Fibroblast of skin of right quadriceps (primary cell): ENCODE measurements around the gene DPYD.

Experiments used
- DNase-seq: peaks from one replicate; pipeline ENCODE4 v3.0.0-alpha.2; 2013

Gene DPYD

DNA sequence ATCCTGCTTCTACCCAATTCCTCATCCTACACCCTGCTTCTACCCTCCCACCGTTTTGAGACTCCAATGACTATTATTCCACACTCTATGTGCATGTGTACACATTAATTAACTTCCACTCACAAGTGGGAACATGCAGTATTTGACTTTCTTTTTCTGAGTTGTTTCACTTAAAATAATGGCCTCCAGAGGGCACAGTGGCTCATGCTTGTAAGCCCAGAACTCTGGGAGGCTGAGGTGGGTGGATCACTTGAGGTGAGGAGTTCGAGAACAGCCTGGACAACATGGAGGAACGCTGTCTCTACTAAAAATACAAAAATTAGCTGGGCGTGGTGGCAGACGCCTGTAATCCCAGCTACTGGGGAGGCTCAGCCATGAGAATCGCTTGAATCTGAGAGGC lies 734.5 kb downstream of the DPYD start:
- DNase-seq: no peak

DNA sequence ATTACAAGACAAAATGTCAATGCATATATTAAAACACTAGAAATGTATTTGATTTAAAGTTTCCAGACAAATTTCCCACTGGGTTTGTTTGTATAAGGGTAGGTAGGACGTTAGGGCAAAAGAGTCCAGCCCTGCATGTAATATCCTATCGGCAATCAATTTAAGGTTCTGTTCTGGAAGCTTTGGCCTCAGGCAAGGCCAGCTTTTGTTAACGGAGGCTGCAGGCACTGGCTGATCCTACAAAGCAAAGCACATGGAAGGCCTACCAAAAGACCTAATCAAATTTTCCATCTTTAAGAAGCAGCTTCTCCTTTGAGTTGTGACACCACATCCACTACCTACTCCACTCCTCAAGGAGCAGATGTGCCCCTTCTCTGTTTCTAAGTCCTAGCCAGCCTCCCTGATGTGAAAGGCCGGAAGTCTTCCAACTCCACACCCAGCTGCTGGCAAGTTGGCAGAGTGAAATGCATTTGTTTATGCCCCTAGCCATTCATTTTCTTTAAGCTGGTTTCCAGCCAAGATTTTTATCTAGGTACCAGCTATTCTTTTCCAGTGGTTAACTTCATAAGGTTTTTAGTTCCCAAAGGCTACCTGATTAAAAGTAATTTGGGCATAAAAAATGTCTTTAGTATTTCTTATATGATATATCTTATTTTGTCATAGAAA lies 746.7 kb downstream of the DPYD start:
- no peak for DNase-seq

DNA sequence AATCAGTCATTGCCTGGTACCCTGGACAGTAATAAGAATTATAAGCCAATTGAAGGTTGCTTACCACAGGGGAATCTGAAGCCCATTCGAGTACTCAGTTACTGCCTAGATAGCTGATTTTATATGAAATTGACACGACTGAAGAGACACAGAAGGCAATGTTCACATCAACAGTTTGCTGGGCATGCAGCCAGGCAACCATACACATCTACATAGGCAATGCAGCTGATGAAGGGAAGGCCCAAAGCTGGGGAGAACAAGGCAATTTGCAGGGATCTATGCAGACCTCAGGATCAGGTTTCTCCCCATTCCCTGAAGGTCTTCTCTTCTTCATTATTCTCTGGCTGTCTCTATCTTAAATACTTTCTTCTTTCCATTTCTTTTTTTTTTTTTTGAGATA lies 750.5 kb downstream of the DPYD start:
- DNase-seq: no peak

DNA sequence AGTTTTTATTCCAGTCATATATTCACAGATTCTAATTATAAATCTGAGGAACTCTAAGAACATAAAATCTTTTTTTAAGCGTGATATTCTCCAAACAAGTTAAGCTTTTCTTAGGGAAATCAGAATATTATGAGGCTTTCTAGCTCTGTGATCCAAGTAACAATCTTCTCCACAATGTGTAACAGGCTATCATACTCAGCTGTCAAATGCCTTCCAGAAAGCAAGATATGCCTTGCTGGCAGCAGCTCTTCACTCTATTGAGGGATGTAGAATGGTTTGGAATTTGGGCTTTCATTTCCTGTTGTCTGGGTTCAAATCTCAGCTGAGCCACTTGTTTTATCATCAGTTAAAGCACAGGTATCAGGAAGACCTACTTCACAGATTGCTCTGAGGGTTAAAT lies 752.8 kb downstream of the DPYD start:
- no peak for DNase-seq

DNA sequence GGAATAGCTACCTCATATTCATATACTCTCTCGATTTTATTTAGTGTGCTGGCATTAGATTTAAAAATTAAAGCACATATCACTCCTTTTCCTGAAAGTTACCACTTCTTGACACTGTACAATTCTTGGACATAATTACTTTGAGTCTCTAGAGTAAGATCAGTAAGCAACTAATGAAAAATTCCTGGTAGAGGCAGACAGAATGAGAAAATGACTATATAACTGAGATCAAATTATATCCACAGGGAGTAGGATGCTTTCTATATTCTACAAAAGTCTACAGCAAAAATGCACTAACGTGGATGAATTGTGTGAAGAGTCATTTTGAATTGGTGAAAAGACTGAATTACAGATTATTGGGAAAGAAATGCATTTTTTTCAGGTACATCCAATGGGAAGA lies 753.6 kb downstream of the DPYD start:
- no peak for DNase-seq

DNA sequence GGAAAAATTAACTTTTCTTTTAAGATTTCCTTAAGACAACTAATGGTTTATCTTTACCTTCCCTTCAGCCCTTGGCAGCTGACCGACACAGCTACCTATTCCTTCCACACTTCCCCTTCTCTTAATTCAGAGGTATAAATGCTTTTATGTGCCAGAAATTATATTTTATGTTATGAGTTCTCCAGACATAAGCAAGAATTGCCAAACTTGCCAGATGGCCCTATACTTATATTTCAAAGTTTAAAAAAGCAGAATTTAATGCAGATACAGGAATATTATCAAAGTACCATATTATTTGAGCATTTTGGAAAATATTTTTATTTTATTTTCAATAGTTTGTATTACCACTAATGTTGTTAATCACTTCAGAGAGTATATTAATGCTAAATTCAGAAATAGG lies 754.2 kb downstream of the DPYD start:
- DNase-seq: no peak

DNA sequence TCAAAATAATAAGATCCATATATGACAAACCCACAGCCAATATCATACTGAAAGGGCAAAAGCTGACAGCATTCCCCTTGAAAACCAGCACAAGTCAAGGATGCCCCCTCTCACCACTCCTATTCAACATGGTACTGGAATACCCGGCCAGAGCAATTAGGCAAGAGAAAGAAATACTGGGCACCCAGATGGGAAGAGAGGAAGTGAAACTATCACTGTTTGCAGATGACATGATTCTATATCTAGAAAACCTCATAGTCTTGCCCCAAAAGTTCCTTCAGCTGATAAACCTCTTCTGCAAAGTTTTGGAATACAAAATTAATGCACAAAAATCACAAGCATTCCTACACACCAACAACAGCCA lies 756.6 kb downstream of the DPYD start:
- DNase-seq: no peak

DNA sequence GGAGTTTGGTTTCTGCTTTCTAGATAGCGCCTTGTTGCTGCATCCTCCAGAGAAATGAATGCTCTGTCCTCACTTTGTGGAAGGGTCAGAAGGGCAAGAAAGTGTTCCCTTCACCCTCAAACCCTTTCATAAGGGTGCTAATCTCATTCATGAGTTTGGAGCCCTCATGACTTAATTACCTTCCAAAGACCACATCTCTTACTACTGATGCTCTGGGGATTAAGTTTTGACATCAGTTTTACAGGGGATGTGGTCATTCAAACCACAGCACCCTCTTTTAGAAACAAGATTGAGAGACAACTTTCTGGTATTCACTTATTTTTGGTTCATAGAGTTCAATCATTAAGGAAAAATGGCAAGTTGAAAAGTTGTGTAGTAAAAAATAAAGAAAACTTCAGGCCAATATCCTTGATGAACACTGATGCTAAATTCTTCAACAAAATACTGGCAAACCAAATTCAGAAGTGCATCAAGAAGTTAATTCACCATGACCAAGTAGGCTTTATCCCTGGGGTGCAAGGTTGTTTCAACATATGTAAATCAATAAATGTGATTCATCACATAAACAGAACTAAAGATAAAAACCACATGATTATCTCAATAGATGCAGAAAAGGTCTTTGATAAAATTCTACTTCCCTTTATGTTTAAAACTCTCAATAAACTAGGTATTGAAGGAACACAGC lies 757.1 kb downstream of the DPYD start:
- no peak for DNase-seq

DNA sequence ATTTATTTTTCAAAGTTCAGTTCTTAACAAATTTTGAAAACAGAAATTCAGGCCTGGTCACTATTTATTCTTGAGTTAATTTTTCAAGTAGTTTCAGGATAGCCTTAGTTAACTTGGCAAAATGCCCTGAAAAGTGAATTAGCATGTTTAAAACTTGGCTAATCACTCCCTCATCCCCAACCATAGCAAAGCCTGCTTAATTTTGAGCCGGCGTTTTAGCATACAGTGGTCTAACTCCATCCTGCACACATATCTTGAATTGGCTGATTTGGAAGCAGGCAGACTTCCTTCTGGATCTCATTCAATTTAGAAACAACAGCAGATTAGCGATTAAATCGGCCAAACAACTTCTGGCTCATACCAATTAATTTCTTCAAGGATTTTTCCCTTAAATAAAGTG lies 760.0 kb downstream of the DPYD start:
- no peak for DNase-seq

DNA sequence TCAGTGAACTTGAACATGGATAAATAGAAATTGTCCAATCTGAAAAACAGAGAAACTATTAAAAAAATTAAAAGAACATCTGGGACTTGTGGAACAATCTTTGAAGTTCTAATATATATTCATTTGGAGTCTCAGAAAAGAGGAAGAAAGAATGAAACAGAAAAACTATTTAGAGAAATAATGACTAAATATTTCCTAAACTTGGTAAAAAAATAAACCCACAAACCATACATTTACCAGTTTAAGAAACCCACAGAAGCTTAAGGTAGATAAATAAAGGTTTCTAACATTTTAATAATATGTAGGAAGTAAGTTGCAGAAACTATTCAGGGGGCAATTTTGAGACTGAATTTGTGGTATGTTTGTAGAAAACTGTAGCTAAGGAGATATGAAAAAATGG lies 761.5 kb downstream of the DPYD start:
- no peak for DNase-seq

DNA sequence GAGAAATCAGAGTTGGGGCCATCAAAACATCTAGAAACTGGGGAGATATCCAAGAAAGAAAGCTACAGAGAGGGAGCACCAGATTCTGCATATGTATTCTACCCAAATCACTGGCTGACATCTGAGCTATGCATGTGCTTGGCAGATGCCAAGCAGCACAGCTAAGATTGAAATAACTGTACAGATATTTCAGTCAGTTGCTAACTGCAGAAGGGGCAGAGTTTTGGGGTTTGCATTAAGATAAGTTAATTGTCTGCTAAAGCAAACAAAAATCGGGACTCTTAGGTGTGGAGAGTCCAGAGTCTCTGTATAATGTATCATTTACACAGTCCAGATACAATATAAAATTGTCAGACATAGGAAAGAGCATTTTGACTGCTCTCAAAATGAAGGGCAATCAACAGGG lies 762.1 kb downstream of the DPYD start:
- DNase-seq: no peak

DNA sequence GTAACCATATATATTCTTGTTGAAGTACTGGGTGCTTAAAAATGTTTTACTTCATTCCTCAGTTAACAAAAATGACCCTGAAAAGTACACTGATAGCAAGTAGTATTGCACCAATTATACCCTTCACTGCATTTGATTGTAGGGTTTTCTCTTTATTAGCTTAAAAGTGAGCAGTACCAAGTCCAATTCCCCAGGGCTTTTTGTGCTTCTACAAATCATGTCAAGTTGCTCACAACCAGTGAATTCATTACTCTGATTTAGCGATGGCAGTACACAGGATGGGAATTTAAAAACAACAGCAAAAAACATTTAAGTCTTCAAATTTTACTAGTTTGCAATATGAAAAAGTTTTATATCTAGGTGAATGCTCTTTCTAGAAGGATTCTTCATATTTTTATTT lies 762.8 kb downstream of the DPYD start:
- DNase-seq: no peak

DNA sequence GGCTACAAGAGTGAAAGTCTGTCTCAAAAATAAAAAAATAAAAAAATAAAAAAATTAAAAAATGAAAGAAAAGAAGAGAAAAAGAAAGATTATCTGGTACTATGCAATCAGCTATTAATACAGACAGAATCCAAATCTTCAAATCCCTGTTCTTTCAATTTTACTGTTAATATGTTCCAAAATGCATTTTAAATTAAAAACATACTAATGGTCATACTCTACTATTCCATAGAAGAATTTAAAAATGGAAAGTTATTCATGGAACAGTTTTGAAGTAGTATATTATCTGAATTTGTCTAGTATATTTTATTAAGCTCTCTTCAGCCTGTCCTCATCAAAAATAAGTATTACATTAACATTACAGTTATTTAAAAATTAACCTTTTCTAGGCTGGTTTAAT lies 769.2 kb downstream of the DPYD start:
- DNase-seq: no peak

DNA sequence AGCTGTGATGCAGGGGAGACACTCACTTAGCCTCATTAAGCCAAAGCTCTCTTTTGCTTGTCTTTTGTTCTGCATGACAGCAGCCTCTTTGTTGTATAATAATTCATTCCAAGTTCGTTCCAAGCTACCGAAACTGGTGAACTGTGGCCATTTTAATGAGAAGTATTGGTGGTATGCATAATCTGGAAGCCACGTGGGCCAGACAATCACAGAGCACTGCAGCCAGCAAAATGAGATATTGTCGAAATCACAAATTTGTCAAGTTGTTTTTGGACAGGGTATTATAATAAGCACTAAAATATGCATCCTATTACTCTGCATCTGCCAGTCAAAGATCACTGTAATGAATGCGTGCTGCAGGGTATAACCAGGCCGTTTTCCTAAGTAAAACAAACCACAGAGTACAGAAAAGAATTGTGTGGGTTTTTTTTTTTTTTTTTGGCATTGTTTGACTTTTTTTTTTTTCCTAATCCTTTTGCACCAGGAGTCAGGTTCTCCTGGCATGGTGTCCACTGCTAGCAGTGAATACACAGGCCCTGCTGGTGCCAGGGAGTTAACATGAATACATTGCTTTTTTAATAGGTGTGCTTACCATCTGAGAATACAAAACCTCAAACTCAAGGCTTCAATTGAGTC lies 775.4 kb downstream of the DPYD start:
- peak; percentile 84 for DNase-seq

DNA sequence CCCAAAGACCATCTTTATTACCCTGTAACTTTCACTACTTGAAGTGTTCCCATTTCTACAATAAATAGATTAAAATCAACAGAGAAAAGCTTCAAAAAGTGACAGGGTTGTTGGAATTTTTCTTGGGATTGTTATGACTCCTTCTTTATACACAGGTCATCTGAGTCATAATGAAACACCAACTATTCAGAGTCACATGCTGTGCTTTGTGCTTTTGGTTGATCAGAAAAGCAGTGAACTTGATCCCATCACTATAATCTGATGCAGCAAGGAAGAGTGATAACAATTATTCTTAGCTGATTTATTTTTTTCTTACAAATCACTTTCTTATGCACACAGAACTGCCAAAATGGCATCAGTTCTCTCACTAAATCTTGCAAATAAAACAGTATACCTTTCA lies 776.3 kb downstream of the DPYD start:
- DNase-seq: peak; percentile 80

DNA sequence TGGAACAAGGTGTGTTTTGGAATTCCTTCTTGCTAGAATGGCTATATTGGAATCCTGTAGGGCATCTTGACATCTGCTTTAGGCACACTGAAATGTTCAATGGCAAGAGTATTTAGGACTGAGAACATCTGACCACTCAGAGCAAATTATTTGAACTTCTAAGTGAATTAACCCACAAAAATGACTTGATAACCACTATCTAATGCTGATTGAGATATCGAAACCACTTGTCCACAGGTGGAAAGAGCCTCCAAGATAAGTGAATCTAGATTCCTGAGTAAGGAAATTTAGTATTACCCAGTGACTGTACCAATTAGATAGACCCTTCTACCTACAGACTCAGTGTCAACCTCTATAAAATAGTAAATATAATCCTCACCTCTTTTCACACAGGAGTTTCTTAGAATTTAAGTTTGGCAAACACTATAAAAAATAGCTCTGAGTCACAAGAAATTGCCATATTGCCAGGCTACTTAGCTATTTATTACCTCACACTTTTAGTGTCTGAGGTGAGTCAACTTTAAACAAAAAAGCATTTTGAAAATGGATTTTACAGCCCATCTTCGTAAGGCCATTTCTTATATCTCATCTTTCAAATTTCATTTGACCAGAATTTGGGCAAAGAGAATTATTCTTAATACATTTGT lies 777.5 kb downstream of the DPYD start:
- DNase-seq: peak; percentile 15

DNA sequence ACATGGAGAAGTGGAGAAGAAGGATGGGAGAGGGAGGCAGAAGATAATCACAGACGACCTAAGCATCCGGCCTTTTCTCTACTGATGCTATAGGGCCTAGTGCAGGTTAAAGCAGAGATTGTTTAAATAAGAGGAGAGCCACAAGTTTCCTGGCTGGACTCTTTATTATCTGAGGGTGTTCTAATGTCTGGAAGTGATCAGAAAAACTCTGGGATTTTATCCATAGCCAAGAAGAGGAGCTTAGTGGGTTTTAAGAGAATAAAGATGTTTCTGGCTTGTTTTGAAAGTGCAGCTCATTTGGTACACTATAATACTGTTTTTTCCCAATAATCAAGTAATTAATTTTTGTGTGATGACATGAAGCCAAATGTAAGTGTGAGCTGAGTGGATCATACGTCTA lies 780.2 kb downstream of the DPYD start:
- no peak for DNase-seq

DNA sequence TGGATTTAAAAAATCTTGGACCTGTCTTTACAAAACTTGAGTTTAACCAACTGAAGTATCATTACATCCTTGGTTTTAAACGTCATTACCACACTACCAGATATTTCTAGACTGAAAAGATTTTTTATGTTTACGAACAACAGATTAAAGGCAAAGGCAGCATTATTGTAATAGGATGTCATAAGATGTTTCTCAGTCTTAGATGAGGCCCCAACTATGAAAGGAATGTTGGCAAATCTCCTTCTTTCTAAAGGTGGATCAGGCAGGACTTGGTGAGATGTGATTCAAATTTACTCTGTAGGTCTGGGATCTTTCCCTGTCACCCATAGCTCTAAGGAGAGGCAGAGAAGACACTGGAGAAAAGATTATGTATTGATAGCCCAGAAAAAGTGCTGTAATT lies 781.3 kb downstream of the DPYD start:
- peak; percentile 65 for DNase-seq

DNA sequence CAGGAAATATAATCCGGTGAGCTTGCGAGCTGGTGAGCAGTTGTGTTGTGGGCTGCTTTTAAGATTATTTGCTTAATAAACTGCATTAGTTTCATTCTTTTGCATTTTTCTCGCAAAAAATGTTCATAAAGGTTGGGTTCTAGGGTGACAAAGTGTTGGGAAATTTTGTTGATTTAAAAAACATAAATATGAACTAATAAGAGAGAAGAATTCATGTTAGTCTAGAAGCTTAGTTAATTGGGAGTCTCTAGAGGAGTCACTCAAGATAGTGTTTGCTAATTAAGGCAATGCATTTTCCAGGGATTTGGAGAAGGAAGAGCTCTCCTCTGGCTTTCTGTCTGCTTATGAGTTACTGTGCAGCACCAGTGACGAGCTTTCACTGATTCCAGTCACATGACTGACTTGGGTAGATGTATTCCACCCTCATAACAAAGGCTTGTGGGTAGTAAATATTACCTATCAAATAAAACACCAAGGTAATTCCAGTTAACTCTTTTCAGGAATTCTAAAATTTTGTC lies 782.3 kb downstream of the DPYD start:
- no peak for DNase-seq

DNA sequence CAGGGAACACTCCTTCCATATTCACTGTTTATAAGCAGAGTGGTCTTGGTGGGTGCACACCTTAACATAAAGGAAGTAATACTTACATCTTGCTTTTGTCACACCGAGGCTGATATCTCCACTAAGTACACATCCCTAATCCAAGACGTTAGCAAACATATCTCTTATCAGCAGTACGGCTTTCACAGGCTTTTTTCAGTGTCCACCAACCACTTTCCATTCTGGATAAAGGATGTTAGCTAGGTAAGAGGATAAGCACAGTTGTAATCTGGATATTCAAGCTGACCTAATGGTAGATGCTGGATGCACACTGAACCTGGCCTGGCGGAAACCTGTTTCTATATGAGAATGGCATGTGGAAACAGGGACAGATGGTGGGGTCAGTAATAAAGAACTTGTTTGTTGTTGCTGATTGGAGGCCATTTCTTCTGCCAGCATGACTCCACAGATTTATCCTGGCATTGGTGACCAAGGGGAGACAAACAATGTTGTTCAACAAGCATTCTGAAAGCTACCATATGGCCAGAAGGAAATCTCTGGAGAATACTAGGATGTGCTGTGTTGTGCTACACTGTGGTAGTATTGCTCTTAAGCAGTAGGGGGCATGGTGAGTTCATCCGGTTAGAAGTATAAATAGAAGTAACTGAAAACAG lies 782.8 kb downstream of the DPYD start:
- peak; percentile 78 for DNase-seq

DNA sequence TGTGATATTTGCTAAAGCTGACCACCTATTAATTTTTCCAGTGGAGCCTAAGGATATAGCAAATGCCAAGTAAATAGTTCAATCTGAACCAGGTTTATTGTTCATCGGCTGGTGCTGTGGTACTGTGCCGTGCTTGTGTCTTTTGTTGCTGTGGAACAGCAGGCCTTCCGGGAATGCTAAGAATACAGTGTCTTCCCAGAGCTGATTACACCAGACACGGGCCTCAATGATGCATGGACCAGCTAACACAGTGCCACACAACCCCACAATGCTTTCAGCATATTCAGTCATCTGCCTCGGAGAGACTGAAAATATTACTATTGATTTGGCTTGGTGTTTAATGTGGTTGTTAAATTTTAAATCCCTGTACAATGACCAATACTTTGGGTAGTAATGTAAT lies 783.8 kb downstream of the DPYD start:
- no peak for DNase-seq

DNA sequence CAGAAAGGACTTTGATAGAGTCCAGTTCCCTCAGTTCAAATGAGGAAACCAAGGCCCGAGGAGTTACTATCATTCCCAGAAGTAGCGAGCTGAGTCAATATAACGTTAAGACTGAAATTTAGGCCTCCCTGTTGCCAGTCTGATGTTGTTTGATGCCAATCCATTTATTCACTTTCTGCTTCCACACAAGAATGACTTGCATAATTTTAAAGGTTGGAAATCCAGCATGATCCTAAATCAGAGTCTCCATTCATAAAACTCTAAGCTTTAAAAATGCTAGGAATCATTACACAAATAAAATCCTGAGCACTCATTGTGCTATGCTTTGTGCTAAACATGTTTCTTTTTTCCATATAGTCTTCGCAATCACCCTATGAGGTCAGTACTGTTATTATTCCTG lies 784.9 kb downstream of the DPYD start:
- no peak for DNase-seq

DNA sequence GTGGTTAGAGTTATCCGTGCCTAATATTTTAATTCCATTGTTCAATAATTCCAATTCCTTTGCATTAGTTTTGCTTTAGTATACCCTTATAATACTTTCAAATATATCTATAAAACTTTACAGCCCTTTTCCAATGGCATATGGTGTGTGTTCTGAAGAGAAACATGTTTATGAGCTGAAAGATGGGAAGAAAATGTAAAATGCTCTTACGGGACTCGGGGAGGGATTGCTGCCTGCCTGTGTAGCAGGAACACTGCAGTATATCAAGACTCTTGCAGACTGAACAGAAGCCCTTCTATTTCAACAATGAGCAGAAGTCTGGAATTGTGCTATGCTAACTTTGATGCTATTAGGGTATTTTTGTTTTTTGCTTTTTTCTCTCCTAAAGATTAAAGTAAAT lies 792.4 kb downstream of the DPYD start:
- no peak for DNase-seq
